ENCODE results near the gene ADAMTS5. TPM values are rescaled to one million over a fixed set of nuclear protein-coding genes. Genes with fewer than 3 reads are reported as not detected.

The ADAMTS5 gene
- polyA plus RNA-seq, 1 donor from 2014 or later: 1.6 TPM

- no peaks in the 10 kb centered on the region for H3K9me2 ChIP-seq (ENCODE audit: insufficient read depth, low read length)
- no peaks in the 10 kb centered on the region for H3K36me3 ChIP-seq (ENCODE audit: insufficient read depth, low read length)
- no peaks in the 10 kb centered on the region for H4K20me1 ChIP-seq (ENCODE audit: insufficient read depth)
- TF ChIP-seq REST (IDR thresholded peaks at IDR 0.05; ENCODE audit: borderline replicate concordance): no peak
- no peak for TF ChIP-seq EP300 (conservative IDR thresholded peaks at IDR 0.05; ENCODE audit: poor library complexity, severe bottlenecking)
- no peak for TF ChIP-seq CTCF (IDR thresholded peaks at IDR 0.05; ENCODE audit: poor library complexity, severe bottlenecking)
- TF ChIP-seq SMC3 (conservative IDR thresholded peaks at IDR 0.05; ENCODE audit: poor library complexity): no peak
- no peak for TF ChIP-seq MXI1 (conservative IDR thresholded peaks at IDR 0.05; ENCODE audit: poor library complexity, severe bottlenecking)
- no peak for TF ChIP-seq RAD21 (conservative IDR thresholded peaks at IDR 0.05)
- TF ChIP-seq TAF1 (IDR thresholded peaks at IDR 0.05; ENCODE audit: low read depth): no peak
- no peak for TF ChIP-seq EZH2 (IDR thresholded peaks at IDR 0.05; ENCODE audit: borderline replicate concordance, insufficient read depth, low read length, poor library complexity, severe bottlenecking)
- no peak for TF ChIP-seq POLR2AphosphoS5 (IDR thresholded peaks at IDR 0.05)
- H3K27ac ChIP-seq (ENCODE audit: low read length): no peak overlapping the region
- H3K27me3 ChIP-seq (ENCODE audit: insufficient read depth, low read depth, low read length): no peaks in the 10 kb centered on the region
- H3F3A ChIP-seq (ENCODE audit: insufficient read depth, low read length, poor library complexity, severe bottlenecking): no peaks in the 10 kb centered on the region
- H3K4me2 ChIP-seq (ENCODE audit: low read length): no peak overlapping the region
- no peak overlapping the region for H2AFZ ChIP-seq (ENCODE audit: low read depth, low read length)
- no peak overlapping the region for H3K4me3 ChIP-seq (ENCODE audit: low read length)
- H3K9me3 ChIP-seq (ENCODE audit: low read length): no peaks in the 10 kb centered on the region
- H3K9ac ChIP-seq (ENCODE audit: low read length): no peak overlapping the region
- H3K79me2 ChIP-seq (replicated peaks; ENCODE audit: insufficient read depth, low read length): no peaks in the 10 kb centered on the region
Observed at GRCh38 chr21:26956216-26956615, 10.7 kb downstream of the ADAMTS5 start.

DNA sequence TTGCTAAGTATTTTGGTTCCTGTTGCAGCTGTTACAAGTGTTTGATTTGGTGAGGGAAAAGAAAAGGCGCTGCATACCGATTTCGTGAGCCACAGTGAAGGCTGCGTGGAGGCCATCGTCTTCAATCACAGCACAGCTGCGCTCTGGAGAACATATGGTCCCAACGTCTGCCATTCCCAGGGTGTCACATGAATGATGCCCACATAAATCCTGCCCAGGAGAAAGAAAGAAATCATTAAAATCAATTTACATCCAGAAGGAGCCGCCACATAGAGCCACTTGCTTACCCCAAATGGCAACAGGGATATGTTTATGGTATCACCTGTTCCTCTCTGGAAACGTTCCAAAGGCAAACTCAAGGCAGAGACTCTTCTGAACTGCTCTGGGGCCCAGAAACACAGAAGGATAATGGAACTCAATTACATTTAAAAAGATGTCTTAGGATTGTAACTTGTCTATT, 12.2 kb downstream of the ADAMTS5 start:
- Histone ChIP-seq H3K4me3 (ENCODE audit: low read length) (no peak overlapping the region), H3K9ac (ENCODE audit: low read length) (no peak overlapping the region), H3K9me2 (ENCODE audit: insufficient read depth, low read length) (no peaks in the 10 kb centered on the region), H3K27me3 (ENCODE audit: insufficient read depth, low read depth, low read length) (no peaks in the 10 kb centered on the region), H3K36me3 (ENCODE audit: insufficient read depth, low read length) (no peaks in the 10 kb centered on the region), H3F3A (ENCODE audit: insufficient read depth, low read length, poor library complexity, severe bottlenecking) (no peaks in the 10 kb centered on the region), H3K27ac (ENCODE audit: low read length) (no peak overlapping the region), H4K20me1 (ENCODE audit: insufficient read depth) (no peaks in the 10 kb centered on the region), H3K79me2 (replicated peaks; ENCODE audit: insufficient read depth, low read length) (no peaks in the 10 kb centered on the region), H2AFZ (ENCODE audit: low read depth, low read length) (no peak overlapping the region), H3K9me3 (ENCODE audit: low read length) (no peaks in the 10 kb centered on the region), H3K4me2 (ENCODE audit: low read length) (no peak overlapping the region)
- TF ChIP-seq EZH2 (IDR thresholded peaks at IDR 0.05; ENCODE audit: borderline replicate concordance, insufficient read depth, low read length, poor library complexity, severe bottlenecking) (no peak), EP300 (conservative IDR thresholded peaks at IDR 0.05; ENCODE audit: poor library complexity, severe bottlenecking) (no peak), SMC3 (conservative IDR thresholded peaks at IDR 0.05; ENCODE audit: poor library complexity) (no peak), CTCF (IDR thresholded peaks at IDR 0.05; ENCODE audit: poor library complexity, severe bottlenecking) (no peak), POLR2AphosphoS5 (IDR thresholded peaks at IDR 0.05) (no peak), RAD21 (conservative IDR thresholded peaks at IDR 0.05) (no peak), REST (IDR thresholded peaks at IDR 0.05; ENCODE audit: borderline replicate concordance) (no peak), MXI1 (conservative IDR thresholded peaks at IDR 0.05; ENCODE audit: poor library complexity, severe bottlenecking) (no peak), TAF1 (IDR thresholded peaks at IDR 0.05; ENCODE audit: low read depth) (no peak)

Data from neural cell (in vitro differentiated cells).